ENCODE data around the gene AARSD1. TPM values are rescaled to one million over a fixed set of nuclear protein-coding genes. Genes with fewer than 3 reads are reported as not detected.

AARSD1 gene
- total and polyA plus RNA-seq, 2 donors (not counting 3 experiments of a cell fraction or from before 2014, with no cell fraction given): 42.8 to 53.2 TPM

DNA sequence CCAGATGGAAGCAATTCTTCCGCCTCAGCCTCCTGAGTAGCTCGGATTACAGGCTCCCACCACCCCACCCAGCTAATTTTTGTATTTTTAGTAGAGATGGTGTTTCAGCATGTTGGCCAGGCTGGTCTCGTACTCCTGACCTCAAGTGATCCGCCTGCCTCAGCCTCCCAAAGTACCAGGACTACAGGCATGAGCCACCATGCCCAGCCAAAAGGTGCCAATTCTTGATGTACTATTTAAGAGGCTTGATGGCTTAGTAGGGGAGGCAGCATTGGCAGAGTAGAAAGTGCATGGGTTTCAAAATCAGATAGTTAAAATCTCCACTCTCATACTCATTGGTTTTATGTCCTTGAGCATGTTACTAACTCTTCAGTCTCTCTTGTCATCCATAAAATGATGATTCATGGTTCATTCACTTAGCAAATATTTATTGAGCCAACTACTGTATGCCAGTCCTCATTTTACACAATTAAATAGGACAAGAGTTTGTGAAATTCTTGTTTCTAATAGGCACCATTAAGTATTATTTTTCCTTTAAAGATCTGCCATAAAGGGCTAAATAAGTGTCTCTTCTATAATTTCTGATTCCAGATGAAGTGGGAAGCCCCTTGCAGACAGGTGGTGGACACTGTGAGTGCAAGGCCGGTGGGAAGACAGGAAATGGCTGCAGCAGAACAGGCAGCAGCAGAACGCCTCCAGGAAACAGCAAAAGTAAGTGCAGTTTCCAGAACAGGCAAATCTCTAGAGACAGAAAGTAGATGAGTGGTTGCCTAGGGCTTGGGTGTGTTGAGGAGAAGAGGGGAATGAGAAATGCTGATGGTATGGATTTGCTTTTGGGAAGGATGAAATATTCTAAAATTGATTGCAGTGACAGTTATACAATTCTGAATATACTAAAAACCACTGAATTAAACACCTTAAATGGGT, 25.7 kb upstream of the AARSD1 start:
- peaks cover 5% of the 10 kb centered on the region for H3K79me2 ChIP-seq (ENCODE audit: control insufficient read depth, insufficient read depth, low read length)
- H4K20me1 ChIP-seq (replicated peaks; ENCODE audit: control insufficient read depth, extremely low read depth, insufficient read depth, low read length): no peaks in the 10 kb centered on the region
- no peak overlapping the region for H3K4me3 ChIP-seq (replicated peaks in 1 of 3; ENCODE audit: insufficient read depth in 1 of 3, low read depth in 1 of 3, low read length in 3 of 3)
- BruUV-seq (replicated peaks): no TSS peak
- no peak overlapping the region for H2AFZ ChIP-seq (ENCODE audit: low read depth, low read length)
- FAIRE-seq (no peak), DNase-seq (ENCODE audit: low read depth, low spot score) (no peak)
- no peak for TF ChIP-seq JUN (IDR thresholded peaks at IDR 0.05; ENCODE audit: borderline replicate concordance, insufficient read depth, insufficient read length, low read depth)
- TF ChIP-seq, protein P1, sequence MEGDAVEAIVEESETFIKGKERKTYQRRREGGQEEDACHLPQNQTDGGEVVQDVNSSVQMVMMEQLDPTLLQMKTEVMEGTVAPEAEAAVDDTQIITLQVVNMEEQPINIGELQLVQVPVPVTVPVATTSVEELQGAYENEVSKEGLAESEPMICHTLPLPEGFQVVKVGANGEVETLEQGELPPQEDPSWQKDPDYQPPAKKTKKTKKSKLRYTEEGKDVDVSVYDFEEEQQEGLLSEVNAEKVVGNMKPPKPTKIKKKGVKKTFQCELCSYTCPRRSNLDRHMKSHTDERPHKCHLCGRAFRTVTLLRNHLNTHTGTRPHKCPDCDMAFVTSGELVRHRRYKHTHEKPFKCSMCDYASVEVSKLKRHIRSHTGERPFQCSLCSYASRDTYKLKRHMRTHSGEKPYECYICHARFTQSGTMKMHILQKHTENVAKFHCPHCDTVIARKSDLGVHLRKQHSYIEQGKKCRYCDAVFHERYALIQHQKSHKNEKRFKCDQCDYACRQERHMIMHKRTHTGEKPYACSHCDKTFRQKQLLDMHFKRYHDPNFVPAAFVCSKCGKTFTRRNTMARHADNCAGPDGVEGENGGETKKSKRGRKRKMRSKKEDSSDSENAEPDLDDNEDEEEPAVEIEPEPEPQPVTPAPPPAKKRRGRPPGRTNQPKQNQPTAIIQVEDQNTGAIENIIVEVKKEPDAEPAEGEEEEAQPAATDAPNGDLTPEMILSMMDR (IDR thresholded peaks at IDR 0.05; ENCODE audit: extremely low read depth in 1 of 2, insufficient read depth in 1 of 2, low read depth in 1 of 2, low read length in 2 of 2): no peak
- no peak for TF ChIP-seq POLR2A (IDR thresholded peaks at IDR 0.05; ENCODE audit: low read depth, low read length)
- no peak for TF ChIP-seq EZH2 (IDR thresholded peaks at IDR 0.05; ENCODE audit: borderline replicate concordance, low read depth, low read length, severe bottlenecking)
- TF ChIP-seq, protein P2, sequence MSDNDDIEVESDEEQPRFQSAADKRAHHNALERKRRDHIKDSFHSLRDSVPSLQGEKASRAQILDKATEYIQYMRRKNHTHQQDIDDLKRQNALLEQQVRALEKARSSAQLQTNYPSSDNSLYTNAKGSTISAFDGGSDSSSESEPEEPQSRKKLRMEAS (IDR thresholded peaks at IDR 0.05; ENCODE audit: insufficient read depth, insufficient read length): no peak
- no peak for TF ChIP-seq GATA2 (IDR thresholded peaks at IDR 0.05; ENCODE audit: insufficient read depth, insufficient read length, low read depth, low read length)
- TF ChIP-seq MYC (IDR thresholded peaks at IDR 0.05; ENCODE audit: low read depth, low read length): no peak
- TF ChIP-seq POLR2AphosphoS5 (IDR thresholded peaks at IDR 0.05; ENCODE audit: insufficient read depth, low read depth, low read length): no peak
- TF ChIP-seq FOS (IDR thresholded peaks at IDR 0.05; ENCODE audit: borderline replicate concordance, insufficient read depth, low read length): no peak
- H3K27ac ChIP-seq (ENCODE audit: insufficient read depth, low read depth, low read length): no peak overlapping the region
- H3K9me3 ChIP-seq (replicated peaks; ENCODE audit: control insufficient read depth, insufficient read depth, low read length): no peaks in the 10 kb centered on the region
- H3K27me3 ChIP-seq (ENCODE audit: control insufficient read depth in 2 of 2, insufficient read depth in 2 of 2, low read length in 2 of 2): no peaks in the 10 kb centered on the region
- POLR2A ChIA-PET: no interaction called here
- CTCF ChIA-PET: no interaction called here
- intact Hi-C loops (cut with micrococcal nuclease) (no loop called here), dilution Hi-C loops (cut with MboI; ENCODE audit: extremely low pct_ligation_motif_present, low sequenced_read_pairs) (no loop called here)
- peaks cover 10% of the 10 kb centered on the region for H3K4me1 ChIP-seq (ENCODE audit: control insufficient read depth, extremely low read depth, insufficient read depth, low read length)
- H3K4me2 ChIP-seq (ENCODE audit: insufficient read depth, low read length): no peak overlapping the region
- H3K36me3 ChIP-seq (ENCODE audit: control insufficient read depth in 2 of 2, extremely low read depth in 1 of 2, insufficient read depth in 2 of 2, low read length in 2 of 2): peaks cover 20 to 25% of the 10 kb centered on the region in 2 experiments
- no peak overlapping the region for H3K9ac ChIP-seq (replicated peaks; ENCODE audit: extremely low read depth, insufficient read depth, low read length)
- H3K9me1 ChIP-seq (replicated peaks; ENCODE audit: control insufficient read depth, extremely low read depth, insufficient read depth, low read length): no peaks in the 10 kb centered on the region

Measured in endothelial cell of umbilical vein (primary cell).